K562 (cell line): ENCODE measurements around the gene ELF2. TPM values are rescaled to one million over a fixed set of nuclear protein-coding genes. Genes with fewer than 3 reads are reported as not detected.

Experiments used
- ADNP ChIP-seq: fragments of 200-800 bp; sonication (Bioruptor generic); IDR thresholded peaks from 2 replicates; pipeline ENCODE4 v1.6.1; 2016; ENCODE audit warnings: missing genetic modification characterization, missing compliant biosample characterization
- HLTF ChIP-seq: fragments of 450-650 bp; IDR thresholded peaks from 2 replicates; pipeline ENCODE4 v1.6.1; 2016
- HMBOX1 ChIP-seq: sonication (generic); IDR thresholded peaks from 2 replicates; pipeline ENCODE4 v1.6.1; 2016
- MECOM ChIP-seq: fragments of 250-450 bp; sonication (Bioruptor Pico); IDR thresholded peaks from 2 replicates; pipeline ENCODE4 v1.8.0; 2022; ENCODE audit warnings: inconsistent platforms
- MTA2 ChIP-seq: fragments of 450-650 bp; IDR thresholded peaks from 2 replicates; pipeline ENCODE4 v1.6.1; 2016; ENCODE audit warnings: low read depth
- MTF1 ChIP-seq: fragments of 250-450 bp; sonication (Bioruptor Pico); IDR thresholded peaks from 2 replicates; pipeline ENCODE4 v1.9.0; 2021; ENCODE audit warnings: moderate library complexity, mild to moderate bottlenecking, inconsistent platforms, borderline replicate concordance
- NCOR1 ChIP-seq: fragments of 450-650 bp; IDR thresholded peaks from 2 replicates; pipeline ENCODE4 v1.6.1; 2016; ENCODE audit warnings: mild to moderate bottlenecking, moderate library complexity
- NRF1 ChIP-seq, 2 experiments: fragments of 450-650 bp; IDR thresholded peaks in 1 of 2; conservative IDR thresholded peaks in 1 of 2; 2 replicates each; pipeline ENCODE4 v1.6.1; 2014; ENCODE audit warnings: mild to moderate bottlenecking in 2 of 2
- PATZ1 ChIP-seq: fragments of 250-450 bp; sonication (Bioruptor Pico); IDR thresholded peaks from 2 replicates; pipeline ENCODE4 v1.5.0; 2020; ENCODE audit warnings: mild to moderate bottlenecking, borderline replicate concordance
- PTRF ChIP-seq: fragments of 450-650 bp; IDR thresholded peaks from 2 replicates; pipeline ENCODE4 v1.6.1; 2016; ENCODE audit warnings: mild to moderate bottlenecking, missing genetic modification characterization, missing compliant biosample characterization
- RBM17 ChIP-seq: fragments of 200-400 bp; formaldehyde crosslinking; IDR thresholded peaks from 2 replicates; pipeline ENCODE4 v1.6.1; 2017; ENCODE audit warnings: low read depth, mild to moderate bottlenecking, low read length, borderline replicate concordance
- RNF219 ChIP-seq: fragments of 250-450 bp; sonication (Bioruptor Pico); IDR thresholded peaks from 2 replicates; pipeline ENCODE4 v1.5.0; 2022; ENCODE audit warnings: mild to moderate bottlenecking
- SIX5 ChIP-seq, 2 experiments: IDR thresholded peaks; 2 replicates each; pipeline ENCODE4 v1.6.1; 2011; ENCODE audit warnings: low read length in 2 of 2, borderline replicate concordance in 1 of 2, low read depth in 1 of 2, mild to moderate bottlenecking in 1 of 2, moderate library complexity in 1 of 2; ENCODE audit not compliant: insufficient read depth in 1 of 2
- SNRNP70 ChIP-seq: fragments of 200-400 bp; formaldehyde crosslinking; optimal IDR thresholded peaks from 2 replicates; pipeline ENCODE3; 2017; ENCODE audit warnings: low read depth, low read length
- SRSF7 ChIP-seq: fragments of 200-400 bp; formaldehyde crosslinking; optimal IDR thresholded peaks from 2 replicates; pipeline ENCODE3; 2017; ENCODE audit warnings: mild to moderate bottlenecking, low read depth, low read length
- XRCC3 ChIP-seq: fragments of 450-650 bp; IDR thresholded peaks from 2 replicates; pipeline ENCODE4 v1.6.1; 2017; ENCODE audit warnings: mild to moderate bottlenecking, moderate library complexity
- ZBTB1 ChIP-seq: sonication (generic); formaldehyde crosslinking; IDR thresholded peaks from 2 replicates; pipeline ENCODE4 v1.8.1; 2023; ENCODE audit warnings: missing genetic modification reagents, low read depth, mild to moderate bottlenecking, borderline replicate concordance
- ZKSCAN1 ChIP-seq: fragments of 150-350 bp; IDR thresholded peaks from 2 replicates; pipeline ENCODE4 v1.6.1; 2016; ENCODE audit warnings: low read depth, low read length
- ZKSCAN3 ChIP-seq: fragments of 250-450 bp; sonication (Bioruptor Pico); IDR thresholded peaks from 2 replicates; pipeline ENCODE4 v1.4.0; 2020
- ZNF23 ChIP-seq: fragments of 250-450 bp; sonication (Bioruptor Pico); IDR thresholded peaks from 2 replicates; pipeline ENCODE4 v1.4.0; 2020; ENCODE audit warnings: mild to moderate bottlenecking
- ZNF41 ChIP-seq: fragments of 250-450 bp; sonication (Bioruptor Pico); conservative IDR thresholded peaks from 2 replicates; pipeline ENCODE4 v1.4.0; 2020; ENCODE audit warnings: mild to moderate bottlenecking
- ZNF584 ChIP-seq: fragments of 200-800 bp; sonication (Bioruptor generic); IDR thresholded peaks from 2 replicates; pipeline ENCODE4 v1.6.1; 2016; ENCODE audit warnings: low read depth, mild to moderate bottlenecking, missing genetic modification characterization, missing compliant biosample characterization
- ZNF766 ChIP-seq: fragments of 200-800 bp; sonication (Bioruptor generic); conservative IDR thresholded peaks from 2 replicates; pipeline ENCODE4 v1.6.1; 2016; ENCODE audit warnings: missing genetic modification characterization, missing compliant biosample characterization
- polyA plus RNA-seq, 8 experiments: library from polyadenylated mRNA; depleted of rRNA in 4 of 8; stranded (reverse) in 5 of 8; unstranded in 3 of 8; fragments of >200 nt; fragmentation: Nextera tagmentation in 2 of 8; fragmentation: Illumina TruSeq in 1 of 8; extraction: Ambion mirVana in 2 of 8; extraction: Trizol in 1 of 8; gene quantifications; 2 replicates each; pipeline versions ENCODE4 v1.2.1 to v1.2.3, GENCODE V29; 2011 to 2014; ENCODE audit warnings: inconsistent platforms in 1 of 8, missing spikeins in 1 of 8
- total RNA-seq, 7 experiments: library from RNA; depleted of rRNA in 6 of 7; stranded (reverse); fragments of >200 nt in 6 of 7; fragmentation: Illumina TruSeq in 2 of 7; extraction: Trizol in 2 of 7; gene quantifications; 2 replicates each; pipeline versions ENCODE4 v1.2.1 to v1.2.3, GENCODE V29; 2011 to 2021; ENCODE audit warnings: low replicate concordance in 1 of 7
- TF ChIP-seq, protein P1 (sequence below), 2 experiments: fragments of 450-650 bp; conservative IDR thresholded peaks; 2 replicates each; pipeline ENCODE4 v1.6.1; 2017; ENCODE audit warnings: mild to moderate bottlenecking in 2 of 2, moderate library complexity in 2 of 2

The ELF2 gene
- total and polyA plus RNA-seq, 9 of the 15 experiments (the other 6 are each of a cell fraction or from before 2014, with no cell fraction given) = 9.4 to 58.7 (median 41.6) TPM

DNA sequence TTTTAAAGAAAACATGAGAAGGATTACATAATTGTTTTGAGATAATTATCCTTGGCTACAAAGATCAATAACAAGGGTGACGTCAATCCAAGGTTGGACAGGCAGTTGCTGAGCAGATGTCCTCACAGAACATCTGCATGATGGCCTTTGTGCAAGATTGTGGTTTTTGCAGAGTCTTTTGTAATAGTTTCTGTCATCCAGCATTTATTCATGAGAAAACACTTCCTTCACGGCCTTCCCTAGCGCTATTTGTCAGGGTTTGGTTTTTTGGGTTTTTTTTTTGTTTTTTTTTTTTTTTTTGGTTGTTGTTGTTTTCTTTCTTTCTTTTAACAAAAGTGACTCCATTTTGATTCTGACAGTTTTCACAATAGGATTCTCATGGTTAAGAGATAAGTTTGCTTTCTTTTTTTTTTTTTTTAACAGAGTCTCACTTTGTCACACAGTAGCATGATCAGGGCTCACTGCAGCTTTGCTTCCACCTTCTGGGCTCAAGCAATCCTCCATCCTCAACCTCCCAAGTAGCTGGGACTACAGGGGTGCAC is 31.5 kb upstream of the ELF2 start (continued):
- TF ChIP-seq, protein P1, sequence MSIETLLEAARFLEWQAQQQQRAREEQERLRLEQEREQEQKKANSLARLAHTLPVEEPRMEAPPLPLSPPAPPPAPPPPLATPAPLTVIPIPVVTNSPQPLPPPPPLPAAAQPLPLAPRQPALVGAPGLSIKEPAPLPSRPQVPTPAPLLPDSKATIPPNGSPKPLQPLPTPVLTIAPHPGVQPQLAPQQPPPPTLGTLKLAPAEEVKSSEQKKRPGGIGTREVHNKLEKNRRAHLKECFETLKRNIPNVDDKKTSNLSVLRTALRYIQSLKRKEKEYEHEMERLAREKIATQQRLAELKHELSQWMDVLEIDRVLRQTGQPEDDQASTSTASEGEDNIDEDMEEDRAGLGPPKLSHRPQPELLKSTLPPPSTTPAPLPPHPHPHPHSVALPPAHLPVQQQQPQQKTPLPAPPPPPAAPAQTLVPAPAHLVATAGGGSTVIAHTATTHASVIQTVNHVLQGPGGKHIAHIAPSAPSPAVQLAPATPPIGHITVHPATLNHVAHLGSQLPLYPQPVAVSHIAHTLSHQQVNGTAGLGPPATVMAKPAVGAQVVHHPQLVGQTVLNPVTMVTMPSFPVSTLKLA (conservative IDR thresholded peaks at IDR 0.05) = no peak
- no peak for TF ChIP-seq HLTF
- TF ChIP-seq ADNP = no peak; the same call in 1 of the 2 replicates
- TF ChIP-seq ZKSCAN1 = no peak
- TF ChIP-seq HMBOX1 = no peak
- TF ChIP-seq ZKSCAN3 = no peak
- TF ChIP-seq RBM17 = no peak
- peak; percentile 90 for TF ChIP-seq ZNF766 (CRISPR knock-in tag)
- TF ChIP-seq MTA2 = no peak
- TF ChIP-seq SRSF7 = no peak
- peak; percentile 90 for TF ChIP-seq PTRF (tag)
- peak; percentile 37; the same call in 1 of the 2 replicates for TF ChIP-seq ZNF584 (CRISPR knock-in tag)
- no peak for TF ChIP-seq ZNF41
- TF ChIP-seq SNRNP70 = no peak
- no peak for TF ChIP-seq RNF219 (CRISPR knock-in tag)
- TF ChIP-seq ZNF23 = no peak
- TF ChIP-seq NRF1 (conservative IDR thresholded peaks at IDR 0.05 in 1 of 2, IDR thresholded peaks at IDR 0.05 in 1 of 2) = no peak
- TF ChIP-seq SIX5 (IDR thresholded peaks at IDR 0.05; ENCODE audit: borderline replicate concordance in 1 of 2, insufficient read depth in 1 of 2, low read depth in 1 of 2, low read length in 2 of 2) = no peak
- TF ChIP-seq ZBTB1 (CRISPR knock-in tag) = no peak
- no peak for TF ChIP-seq MTF1 (CRISPR knock-in tag)
- TF ChIP-seq NCOR1 = no peak
- peak; percentile 82 for TF ChIP-seq MECOM (CRISPR knock-in tag)
- no peak for TF ChIP-seq PATZ1
- no peak for TF ChIP-seq XRCC3
